Activated T-cell treated with anti-CD3 and anti-CD28 coated beads, Interleukin-2, amount 50 U/mL, for 72 hours (primary cell): Measurements from ENCODE around the gene IL27RA. TPM values are rescaled to one million over a fixed set of nuclear protein-coding genes. Genes with fewer than 3 reads are reported as not detected.

Source experiments
- ATAC-seq, 2 donors: fragments of 150-1000 bp; cut with Tn5 transposase; replicated peaks in 1 of 2; 2 replicates each; pipeline ENCODE4 v1.10.0; 2021; ENCODE audit warnings: moderate library complexity in 2 of 2, mild to moderate bottlenecking in 1 of 2
- DNase-seq, 2 donors: peaks; one replicate each; pipeline ENCODE4 v3.0.0; 2021 to 2022; ENCODE audit warnings: mixed read lengths in 1 of 2
- H3K27ac Mint-ChIP-seq: one replicate; pipeline ENCODE4 v1.8.0; 2022; ENCODE audit warnings: mild to moderate bottlenecking, moderate library complexity, mixed read lengths
- H3K27me3 Mint-ChIP-seq: one replicate; pipeline ENCODE4 v1.8.0; 2022; ENCODE audit warnings: low read depth, mixed read lengths
- H3K36me3 Mint-ChIP-seq, 2 donors: one replicate each; pipeline ENCODE4 v1.8.0; 2022; ENCODE audit warnings: mixed read lengths in 2 of 2, mild to moderate bottlenecking in 1 of 2; ENCODE audit not compliant: insufficient read depth in 2 of 2
- H3K4me1 Mint-ChIP-seq: one replicate; pipeline ENCODE4 v1.8.0; 2022; ENCODE audit warnings: low read depth, mixed read lengths
- H3K4me3 Mint-ChIP-seq, 2 donors: one replicate each; pipeline ENCODE4 v1.8.0; 2022; ENCODE audit warnings: mild to moderate bottlenecking in 2 of 2, mixed read lengths in 2 of 2, moderate library complexity in 2 of 2
- H3K9me3 Mint-ChIP-seq, 2 donors: one replicate each; pipeline ENCODE4 v1.8.0; 2022; ENCODE audit warnings: mixed read lengths in 2 of 2
- total RNA-seq, 2 donors: library from RNA; stranded (reverse); gene quantifications; one replicate each; pipeline ENCODE4 v1.2.3, GENCODE V29; 2022

The IL27RA gene
- total RNA-seq, 2 donors from 2014 or later: 67.0 to 75.2 TPM

DNA sequence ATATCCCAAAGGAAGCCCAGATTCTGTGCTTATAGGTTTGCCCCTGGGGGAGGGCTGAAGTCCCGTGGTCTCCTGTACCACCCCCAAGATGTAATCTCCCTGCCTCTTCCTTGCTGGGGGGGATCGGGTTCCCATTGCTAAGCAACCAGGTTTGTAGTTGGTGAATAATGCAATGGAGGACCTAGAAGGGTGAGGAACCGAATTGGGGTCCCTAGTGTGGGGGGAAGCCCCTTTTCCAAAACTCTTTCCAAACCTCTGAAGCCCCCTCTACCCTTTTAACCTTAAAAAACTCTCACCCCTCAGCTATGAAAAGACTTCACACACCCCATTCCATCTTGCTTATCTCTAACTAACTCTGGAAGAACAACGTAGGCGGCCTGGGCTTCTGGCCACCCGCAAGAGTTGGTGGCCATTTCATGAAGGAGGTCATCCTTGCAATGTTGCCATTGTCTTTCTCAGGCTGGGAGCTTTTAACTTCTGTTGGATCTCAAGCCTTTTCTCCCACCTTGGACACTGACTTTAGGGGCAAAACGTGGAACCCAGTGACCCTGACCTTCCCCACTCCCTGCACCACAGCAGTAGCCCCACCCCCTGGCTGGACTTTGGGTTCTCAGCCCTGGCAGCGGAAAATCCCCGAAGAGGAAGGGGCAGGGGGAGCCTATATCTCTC is 29.7 kb downstream of the IL27RA start:
- no peak overlapping the region for H3K27ac Mint-ChIP-seq
- H3K9me3 Mint-ChIP-seq: no peaks in the 10 kb centered on the region
- H3K4me1 Mint-ChIP-seq: peaks cover 22% of the 10 kb centered on the region
- ATAC-seq (no peak), DNase-seq (no peak)
- no peaks in the 10 kb centered on the region for H3K36me3 Mint-ChIP-seq
- no peak overlapping the region for H3K4me3 Mint-ChIP-seq
- peaks cover 34% of the 10 kb centered on the region for H3K27me3 Mint-ChIP-seq

DNA sequence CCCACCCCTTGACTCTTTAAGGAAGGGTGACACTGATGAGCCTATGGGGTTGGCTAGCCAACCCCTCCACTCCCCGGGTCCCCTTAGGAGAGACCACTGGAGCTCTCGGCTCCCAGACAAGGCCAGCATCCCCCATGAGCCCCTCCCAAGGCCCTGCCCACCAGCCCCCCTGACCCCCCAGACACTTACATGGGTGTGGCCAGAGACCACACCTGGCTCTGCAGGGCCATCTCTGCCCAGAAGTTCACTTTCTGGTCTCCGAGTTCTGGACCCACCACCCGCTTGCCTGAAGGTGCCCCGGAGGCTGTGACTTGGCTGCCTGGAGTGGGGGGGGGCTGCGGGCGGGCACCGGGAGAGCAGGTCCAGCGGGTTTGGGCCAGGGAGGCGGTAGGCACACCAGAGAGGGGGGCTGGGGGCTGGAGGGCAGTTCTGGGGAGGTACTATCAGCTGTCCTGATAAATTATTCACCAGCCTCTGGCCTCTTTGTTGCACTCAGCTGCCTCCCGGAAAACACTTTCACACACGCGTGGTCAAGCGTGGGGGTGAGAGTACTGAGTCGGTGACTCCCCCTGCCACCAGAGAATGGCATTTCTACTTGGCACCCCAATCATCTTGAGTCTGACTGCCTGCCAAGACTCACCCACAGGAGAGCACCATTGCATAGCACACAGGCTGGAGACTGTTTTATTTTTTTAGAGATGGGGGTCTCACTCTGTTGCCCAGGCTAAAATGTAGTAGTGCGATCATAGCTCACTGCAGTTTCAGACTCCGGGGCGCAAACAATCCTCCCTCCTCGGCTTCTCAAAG is 30.4 kb downstream of the IL27RA start, which contains the start of gene PALM3:
Gene PALM3, minus strand, starts transcription at position 326 of the 807 bp plus-strand sequence. Its CDS starts 96 bp downstream, at position 230.
- DNase-seq (no peak), ATAC-seq (no peak)
- Mint-ChIP-seq H3K27ac (no peak within 1 kb of the TSS), H3K4me1 (peaks cover 22% of the 10 kb centered on the region), H3K4me3 (no peak within 1 kb of the TSS), H3K27me3 (peaks cover 34% of the 10 kb centered on the region), H3K9me3 (no peaks in the 10 kb centered on the region), H3K36me3 (no peaks in the 10 kb centered on the region)

DNA sequence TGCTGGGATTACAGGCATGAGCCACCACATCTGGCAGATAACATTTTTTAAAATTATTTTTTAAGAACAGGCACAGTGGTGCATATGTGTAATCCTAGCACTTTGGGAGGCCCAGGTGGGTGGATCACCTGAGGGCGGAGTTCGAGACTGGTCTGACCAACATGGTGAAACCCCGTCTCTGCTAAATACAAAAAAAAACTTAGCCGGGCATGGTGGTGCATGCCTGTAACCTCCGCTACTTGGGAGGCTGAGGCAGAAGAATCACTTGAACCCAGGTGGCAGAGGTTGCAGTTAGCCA is 30.9 kb downstream of the IL27RA start:
- Mint-ChIP-seq H3K27ac (no peak overlapping the region), H3K4me3 (no peak overlapping the region), H3K27me3 (peaks cover 34% of the 10 kb centered on the region), H3K9me3 (no peaks in the 10 kb centered on the region), H3K36me3 (no peaks in the 10 kb centered on the region), H3K4me1 (peaks cover 22% of the 10 kb centered on the region)
- DNase-seq: no peak
- no peak for ATAC-seq

DNA sequence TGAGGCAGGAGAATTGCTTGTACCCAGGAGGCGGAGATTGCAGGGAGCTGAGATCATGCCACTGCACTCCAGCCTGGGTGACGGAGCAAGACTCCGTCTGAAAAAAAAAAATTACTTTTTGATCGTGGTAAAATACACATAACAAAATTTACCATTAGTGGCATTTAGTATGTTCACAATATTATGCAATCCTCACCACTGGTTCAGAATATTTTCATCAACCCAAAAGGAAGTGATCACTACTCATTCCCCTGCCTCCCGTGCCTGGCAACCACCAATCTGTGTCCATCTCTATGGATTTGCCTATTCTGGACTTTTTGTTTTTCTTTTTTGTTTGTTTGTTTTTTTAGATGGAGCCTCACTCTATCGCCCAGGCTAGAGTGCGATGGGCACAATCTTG is 31.5 kb downstream of the IL27RA start:
- H3K4me1 Mint-ChIP-seq: peaks cover 16% of the 10 kb centered on the region
- H3K27me3 Mint-ChIP-seq: peaks cover 28% of the 10 kb centered on the region
- no peaks in the 10 kb centered on the region for H3K9me3 Mint-ChIP-seq
- ATAC-seq (no peak), DNase-seq (no peak)
- H3K27ac Mint-ChIP-seq: no peak overlapping the region
- H3K36me3 Mint-ChIP-seq: no peaks in the 10 kb centered on the region
- H3K4me3 Mint-ChIP-seq: no peak overlapping the region

DNA sequence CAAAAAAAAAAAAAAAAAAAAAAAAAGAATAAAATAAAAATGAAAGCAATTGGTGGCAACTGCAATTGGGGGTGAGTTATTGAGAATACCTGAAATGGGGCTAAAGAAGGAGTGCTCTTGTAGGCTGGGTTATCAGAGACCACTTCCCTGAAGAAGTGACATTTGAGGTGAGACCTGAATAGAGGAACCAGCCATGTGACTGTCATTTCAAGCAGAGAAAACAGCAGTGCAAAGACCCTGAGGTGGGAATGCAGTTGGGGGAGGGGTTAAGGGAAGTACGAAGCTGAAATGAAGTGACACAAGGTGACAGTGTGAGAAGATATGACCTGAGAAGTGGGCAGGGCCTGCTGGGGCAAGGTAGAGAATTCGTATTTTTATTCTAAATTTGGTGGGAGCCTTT is 34.6 kb downstream of the IL27RA start:
- Mint-ChIP-seq H3K9me3 (no peaks in the 10 kb centered on the region), H3K27ac (no peak overlapping the region), H3K4me1 (no peaks in the 10 kb centered on the region), H3K4me3 (no peak overlapping the region), H3K27me3 (no peaks in the 10 kb centered on the region), H3K36me3 (no peaks in the 10 kb centered on the region)
- DNase-seq (no peak), ATAC-seq (peak in 1 of 2 donors; percentile 13)

DNA sequence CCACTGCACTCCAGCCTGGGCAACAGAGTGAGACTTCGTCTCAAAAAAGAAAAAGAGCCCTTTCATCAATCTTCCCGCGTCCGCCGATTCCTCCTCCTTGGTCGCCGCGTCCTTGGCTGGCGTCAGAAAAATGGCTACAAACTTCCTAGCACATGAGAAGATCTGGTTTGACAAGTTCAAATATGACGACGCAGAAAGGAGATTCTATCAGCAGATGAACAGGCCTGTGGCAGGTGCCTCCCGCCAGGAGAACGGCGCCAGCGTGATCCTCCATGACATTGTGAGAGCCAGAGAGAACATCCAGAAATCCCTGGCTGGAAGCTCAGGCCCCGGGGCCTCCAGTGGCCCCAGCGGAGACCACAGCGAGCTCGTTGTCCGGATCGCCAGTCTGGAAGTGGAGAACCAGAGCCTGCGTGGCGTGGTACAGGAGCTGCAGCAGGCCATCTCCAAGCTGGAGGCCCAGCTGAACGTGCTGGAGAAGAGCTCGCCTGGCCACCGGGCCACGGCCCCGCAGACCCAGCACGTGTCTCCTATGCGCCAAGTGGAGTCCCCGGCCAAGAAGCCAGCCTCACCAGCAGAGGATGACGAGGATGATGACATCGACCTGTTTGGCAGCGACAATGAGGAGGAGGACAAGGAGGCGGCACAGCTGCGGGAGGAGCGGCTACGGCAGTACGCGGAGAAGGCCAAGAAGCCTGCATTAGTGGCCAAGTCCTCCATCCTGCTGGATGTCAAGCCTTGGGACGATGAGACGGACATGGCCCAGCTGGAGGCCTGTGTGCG is 38.9 kb downstream of the IL27RA start:
- Mint-ChIP-seq H3K27ac (no peak overlapping the region), H3K4me1 (peaks cover 10% of the 10 kb centered on the region), H3K4me3 (peak overlapping the region; percentile 53 to 56), H3K36me3 (peaks cover 0 to 4% of the 10 kb centered on the region in 2 donors), H3K27me3 (no peaks in the 10 kb centered on the region), H3K9me3 (no peaks in the 10 kb centered on the region)
- no peak for DNase-seq
- ATAC-seq: no peak

DNA sequence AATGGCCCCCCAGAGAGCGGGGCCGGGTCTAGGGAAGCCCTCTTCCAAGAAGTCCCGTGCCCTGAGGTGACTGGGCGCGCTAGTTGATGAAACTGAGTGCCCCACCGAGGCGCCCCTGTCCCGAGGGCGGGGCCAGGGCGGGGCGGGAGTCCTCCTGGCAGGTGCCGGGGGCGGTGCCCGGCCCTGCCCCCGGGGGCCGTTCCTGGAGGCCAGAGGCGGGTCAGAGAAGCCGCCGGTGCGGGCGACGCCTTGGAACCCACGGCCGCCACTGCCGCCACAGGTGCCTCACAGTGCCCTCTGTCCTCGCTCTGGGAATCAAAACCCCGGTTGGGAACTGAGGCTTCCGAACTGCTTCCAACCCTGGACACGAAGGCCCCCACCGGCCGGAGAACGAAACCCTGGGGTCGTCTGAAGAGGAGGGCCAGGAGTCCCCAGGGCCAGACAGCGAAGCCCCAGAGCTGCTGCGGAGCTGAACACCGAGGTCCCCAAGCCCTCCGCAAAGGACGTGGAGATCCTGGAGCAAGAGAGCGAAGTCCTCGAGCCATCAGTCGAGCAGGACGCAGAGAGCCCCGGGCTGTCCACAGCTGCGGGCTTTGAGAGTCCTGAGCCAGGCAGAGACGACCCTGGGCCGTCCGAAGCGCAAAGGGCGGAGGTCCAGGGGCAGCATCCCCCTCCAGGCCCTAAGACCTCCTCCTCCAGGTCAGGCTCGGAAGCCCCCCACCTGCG is 41.1 kb downstream of the IL27RA start, which contains the start of gene MISP3:
Gene MISP3, plus strand, starts transcription at position 252 of the 726 bp plus-strand sequence. CDS start 524 bp downstream, outside the sequence.
- Mint-ChIP-seq H3K27me3 (no peaks in the 10 kb centered on the region), H3K36me3 (peaks cover 0 to 4% of the 10 kb centered on the region in 2 donors), H3K4me1 (peaks cover 10% of the 10 kb centered on the region), H3K27ac (no peak within 1 kb of the TSS), H3K9me3 (no peaks in the 10 kb centered on the region), H3K4me3 (peak within 1 kb of the TSS; percentile 98 to 99)
- peak; percentile 29 to 34 for ATAC-seq
- DNase-seq: peak; percentile 61 to 66

DNA sequence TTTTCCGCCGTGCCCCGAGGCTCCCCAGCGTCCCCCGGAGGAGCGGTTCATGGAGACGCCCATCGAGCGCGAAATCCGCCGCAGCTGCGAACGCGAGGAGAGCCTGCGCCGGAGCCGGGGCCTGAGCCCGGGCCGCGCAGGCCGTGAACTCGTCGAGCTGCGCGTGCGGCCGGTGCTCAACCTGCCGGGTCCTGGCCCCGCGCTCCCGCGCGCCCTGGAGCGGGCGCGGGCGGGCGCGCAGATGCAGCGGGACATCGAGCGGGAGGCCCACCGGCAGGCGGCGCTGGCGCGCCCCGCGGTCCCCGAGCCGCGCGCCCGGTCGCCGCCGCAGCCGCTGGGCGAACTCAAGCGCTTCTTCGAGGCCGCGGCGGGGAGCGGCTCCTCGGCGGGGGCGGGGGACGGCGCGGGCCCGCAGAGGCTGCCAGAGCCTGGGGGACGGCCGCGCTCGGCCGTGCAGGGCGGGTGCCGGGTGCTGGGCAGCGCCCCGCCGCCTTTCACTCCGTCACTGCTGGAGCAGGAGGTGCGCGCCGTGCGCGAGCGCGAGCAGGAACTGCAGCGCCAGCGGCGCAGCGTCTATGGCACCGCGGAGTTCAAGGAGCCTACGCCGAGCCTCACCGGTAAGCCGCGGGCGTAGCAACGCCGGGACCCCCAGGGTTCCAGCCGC is 41.8 kb downstream of the IL27RA start:
- Mint-ChIP-seq H3K4me1 (peaks cover 10% of the 10 kb centered on the region), H3K9me3 (no peaks in the 10 kb centered on the region), H3K36me3 (peaks cover 0 to 4% of the 10 kb centered on the region in 2 donors), H3K27me3 (no peaks in the 10 kb centered on the region), H3K27ac (peak overlapping the region; percentile 32), H3K4me3 (peak overlapping the region; percentile 98 to 99)
- ATAC-seq: peak; percentile 75 to 76
- peak; percentile 83 to 90 for DNase-seq

DNA sequence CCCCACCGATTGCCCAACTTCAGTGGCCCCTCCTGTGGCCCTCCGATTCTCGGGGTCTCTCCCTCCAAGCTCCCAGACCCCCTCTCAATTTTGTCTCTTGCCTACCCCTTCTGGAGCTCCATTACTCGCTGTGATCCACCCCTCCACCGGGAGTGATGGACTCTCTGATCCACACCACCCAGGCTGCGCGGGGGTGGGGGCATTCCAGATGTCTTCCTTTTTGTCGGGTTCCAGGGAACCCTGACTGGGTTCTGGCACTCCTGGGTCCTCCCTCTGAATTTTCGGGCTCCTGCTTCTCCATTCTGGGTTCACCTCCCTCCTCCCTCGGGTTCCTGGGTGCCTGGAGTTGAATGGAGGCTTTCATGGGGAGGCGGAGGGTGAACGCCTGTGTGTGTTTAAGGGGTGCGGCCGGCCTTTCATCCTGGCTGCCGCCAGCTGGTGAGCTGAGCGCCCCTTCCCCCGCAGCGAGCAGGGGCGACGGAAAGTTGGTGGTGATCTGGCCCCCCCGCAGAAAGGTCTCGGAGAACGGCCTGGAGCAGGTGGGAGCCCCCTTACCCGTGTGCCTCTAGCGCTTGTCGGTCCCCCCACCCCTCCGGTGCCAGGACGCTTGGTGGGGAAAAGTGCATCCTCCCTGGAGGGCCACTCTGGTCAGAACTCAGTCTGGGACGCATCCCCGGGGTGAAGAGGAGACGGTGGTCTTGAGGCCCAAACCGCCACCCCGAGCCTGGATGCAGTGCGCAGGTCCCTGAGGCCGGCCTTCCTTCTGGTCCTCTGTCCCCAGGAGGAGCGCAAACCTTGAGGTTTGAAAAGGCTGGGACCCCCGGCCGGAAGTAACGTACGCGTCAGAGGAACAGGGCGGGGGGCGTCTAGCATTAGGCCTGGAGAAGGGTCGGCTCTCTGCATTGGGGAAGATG is 42.6 kb downstream of the IL27RA start:
- peaks cover 10% of the 10 kb centered on the region for H3K4me1 Mint-ChIP-seq
- peak overlapping the region; percentile 32 for H3K27ac Mint-ChIP-seq
- no peaks in the 10 kb centered on the region for H3K27me3 Mint-ChIP-seq
- peak overlapping the region; percentile 98 to 99 for H3K4me3 Mint-ChIP-seq
- DNase-seq (peak; percentile 40 to 49), ATAC-seq (peak; percentile 10 to 11)
- peaks cover 0 to 4% of the 10 kb centered on the region in 2 donors for H3K36me3 Mint-ChIP-seq
- H3K9me3 Mint-ChIP-seq: no peaks in the 10 kb centered on the region

DNA sequence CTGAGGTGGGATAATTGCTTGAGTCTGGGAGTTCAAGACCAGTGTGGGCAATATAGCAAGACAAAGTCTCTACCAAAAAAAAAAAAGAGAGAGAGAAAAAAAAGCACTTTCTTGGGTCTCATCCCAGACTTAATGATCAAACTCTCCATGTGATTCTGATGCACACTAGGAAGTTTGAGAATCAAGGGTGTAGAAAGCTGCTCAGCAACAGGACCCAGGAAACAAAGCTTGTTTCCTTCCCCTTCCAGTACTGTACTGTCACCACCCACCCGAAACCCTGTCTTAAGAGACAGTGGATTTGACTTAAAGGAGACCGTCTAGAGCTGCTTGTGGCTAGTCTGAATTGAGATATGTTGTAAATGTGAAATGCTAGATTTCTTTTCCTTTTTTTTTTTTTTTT is 46.8 kb downstream of the IL27RA start:
- no peaks in the 10 kb centered on the region for H3K27me3 Mint-ChIP-seq
- no peak overlapping the region for H3K4me3 Mint-ChIP-seq
- H3K36me3 Mint-ChIP-seq: peaks cover 0 to 4% of the 10 kb centered on the region in 2 donors
- H3K4me1 Mint-ChIP-seq: peaks cover 27% of the 10 kb centered on the region
- H3K27ac Mint-ChIP-seq: no peak overlapping the region
- H3K9me3 Mint-ChIP-seq: no peaks in the 10 kb centered on the region
- no peak for DNase-seq
- no peak for ATAC-seq

DNA sequence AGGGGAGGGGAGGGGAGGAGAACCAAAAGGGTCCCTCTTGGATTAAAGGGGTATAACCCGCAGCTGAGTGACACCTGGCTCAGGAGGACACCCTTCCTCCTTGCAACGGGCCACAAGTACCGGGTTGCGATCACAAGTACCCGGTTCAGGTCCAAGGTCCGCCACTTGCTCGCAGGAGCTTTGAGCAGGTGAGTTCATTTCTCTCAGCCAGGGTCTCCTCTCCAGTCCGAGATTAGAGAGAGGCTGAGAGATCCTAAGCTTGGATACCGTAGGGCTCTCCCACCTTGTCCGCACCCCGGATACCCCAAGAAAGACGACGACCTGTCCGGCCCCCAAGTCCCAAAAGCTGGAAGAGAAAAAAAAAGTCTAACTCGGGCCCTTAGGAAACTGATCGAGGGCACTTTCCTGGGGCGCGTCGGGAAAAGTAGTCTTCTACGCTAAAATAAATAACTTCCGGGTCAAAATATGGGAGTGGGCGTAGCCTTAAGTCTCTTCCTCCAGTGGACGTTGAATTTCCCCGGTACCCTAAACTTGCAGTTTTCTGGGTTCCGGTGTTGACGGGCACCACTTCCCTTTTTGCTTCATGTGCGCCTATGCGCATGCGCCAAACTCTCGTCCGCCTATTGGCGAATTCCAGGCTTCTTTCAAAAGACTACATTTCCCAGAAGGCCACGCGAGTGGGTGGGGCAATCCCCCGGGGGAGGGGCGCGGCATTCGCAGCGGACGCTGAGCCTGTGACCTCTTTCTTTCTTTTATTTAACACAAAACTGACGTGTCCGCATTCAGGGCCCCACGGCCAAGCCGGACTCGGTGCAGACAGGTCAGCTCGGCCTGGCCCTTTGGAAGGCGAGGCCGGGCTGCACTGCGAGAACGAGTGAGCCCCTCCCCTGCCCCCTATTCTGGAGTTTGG is 49.6 kb downstream of the IL27RA start:
- Mint-ChIP-seq H3K4me1 (peaks cover 17% of the 10 kb centered on the region), H3K9me3 (no peaks in the 10 kb centered on the region), H3K27ac (peak overlapping the region; percentile 86), H3K4me3 (peak overlapping the region; percentile 92 to 95), H3K36me3 (no peaks in the 10 kb centered on the region), H3K27me3 (no peaks in the 10 kb centered on the region)
- DNase-seq: peak; percentile 99
- ATAC-seq: peak; percentile 94 to 96
